Globus pallidus (tissue), 1 donor: ENCODE measurements around the gene NOL3.

Experiments
- DNase-seq: peaks from one replicate; pipeline ENCODE4 v3.0.0-alpha.2; 2015; ENCODE audit warnings: low spot score

The NOL3 gene

DNA sequence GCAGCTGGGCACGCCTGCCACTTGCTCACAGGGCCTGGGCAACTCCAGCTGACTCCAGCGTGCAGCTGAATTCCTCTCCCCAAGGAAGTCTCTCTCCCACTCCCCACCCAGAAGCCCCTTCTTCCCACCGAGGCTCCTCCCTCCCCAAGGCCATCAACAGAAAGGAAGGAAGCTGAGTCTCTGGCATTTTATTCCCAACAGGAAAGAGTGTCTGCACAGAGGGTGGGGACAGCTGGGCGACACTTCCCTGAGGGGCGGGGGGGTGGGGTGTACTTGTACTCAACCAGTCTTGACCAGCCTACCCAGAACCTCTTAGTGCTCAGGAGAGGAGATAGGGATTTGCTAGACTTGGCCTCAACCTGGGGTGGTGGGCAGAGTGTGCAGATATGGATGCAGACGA lies 19.7 kb downstream of the NOL3 start, which contains the start of gene EXOC3L1:
Gene EXOC3L1 (minus strand): TSS at position 96 of the 400 bp plus-strand sequence. CDS start 460 bp downstream, outside the sequence.
- no peak for DNase-seq

GRCh38 chr16:67190448-67191399 lies 20.4 kb downstream of the NOL3 start:
- no peak for DNase-seq

DNA sequence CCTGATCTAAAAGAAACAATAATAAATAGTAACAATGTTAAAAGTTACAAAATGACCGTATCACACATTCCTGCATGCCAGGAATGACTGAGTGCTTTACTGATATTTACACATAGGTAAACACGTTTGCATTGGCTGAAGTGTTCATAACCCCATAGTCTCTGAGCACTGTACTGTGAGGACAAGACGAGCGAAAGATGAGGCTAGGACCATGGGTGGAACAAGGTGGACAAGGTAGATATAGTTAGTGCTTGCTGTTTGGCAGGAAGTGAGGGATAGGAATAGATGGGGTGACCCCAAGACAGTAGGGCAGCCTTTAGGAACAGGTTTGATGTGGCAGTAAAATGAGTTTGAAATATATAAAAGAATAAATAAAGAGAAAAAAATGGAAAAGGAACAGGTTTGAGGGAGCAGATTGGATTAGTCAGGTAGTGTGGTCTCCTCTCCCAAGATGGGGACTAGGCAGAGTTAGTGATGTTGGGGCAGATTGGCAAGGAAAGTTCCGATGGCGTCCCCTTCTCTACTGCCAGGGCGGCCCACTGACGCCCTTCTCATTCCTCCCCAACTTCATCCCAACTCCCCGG lies 21.2 kb downstream of the NOL3 start:
- DNase-seq, result no peak

DNA sequence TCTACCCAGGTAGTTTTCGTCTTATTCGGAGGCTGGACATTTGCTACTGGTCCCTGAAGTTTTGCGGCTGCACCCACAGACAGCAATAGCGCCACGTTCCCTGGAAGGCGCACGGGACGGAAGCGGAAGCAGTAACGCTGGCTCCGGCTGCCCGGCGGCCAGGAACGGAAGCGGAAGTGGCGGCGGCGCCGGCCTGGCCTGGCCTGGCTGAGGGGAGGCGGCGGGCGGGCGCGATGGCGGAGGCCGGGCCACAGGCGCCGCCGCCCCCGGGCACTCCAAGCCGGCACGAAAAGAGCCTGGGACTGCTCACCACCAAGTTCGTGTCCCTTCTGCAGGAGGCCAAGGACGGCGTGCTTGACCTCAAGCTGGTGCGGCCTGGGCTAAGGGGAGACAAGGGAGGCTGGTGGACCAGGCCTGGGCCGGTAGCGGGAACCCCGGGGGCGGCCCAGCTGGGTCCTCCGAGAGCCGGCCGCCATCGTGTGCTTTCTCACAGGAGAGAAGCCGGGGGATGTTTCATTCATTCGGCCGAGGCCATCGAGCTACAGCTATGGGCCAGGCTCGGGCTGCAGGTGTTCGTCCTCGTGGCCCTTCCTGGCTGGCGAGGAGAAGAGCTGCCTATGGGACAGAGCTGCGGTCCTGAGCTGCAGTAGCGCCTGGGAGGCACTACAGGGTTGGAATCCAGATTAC lies 21.8 kb downstream of the NOL3 start, which contains the start of gene E2F4:
Gene E2F4 (plus strand): TSS at position 161 of the 687 bp plus-strand sequence. CDS start 73 bp downstream, at position 234.
- peak; percentile 91 for DNase-seq

- DNase-seq, result no peak
Measured at GRCh38 chr16:67192781-67193361, 22.5 kb downstream of the NOL3 start.

DNA sequence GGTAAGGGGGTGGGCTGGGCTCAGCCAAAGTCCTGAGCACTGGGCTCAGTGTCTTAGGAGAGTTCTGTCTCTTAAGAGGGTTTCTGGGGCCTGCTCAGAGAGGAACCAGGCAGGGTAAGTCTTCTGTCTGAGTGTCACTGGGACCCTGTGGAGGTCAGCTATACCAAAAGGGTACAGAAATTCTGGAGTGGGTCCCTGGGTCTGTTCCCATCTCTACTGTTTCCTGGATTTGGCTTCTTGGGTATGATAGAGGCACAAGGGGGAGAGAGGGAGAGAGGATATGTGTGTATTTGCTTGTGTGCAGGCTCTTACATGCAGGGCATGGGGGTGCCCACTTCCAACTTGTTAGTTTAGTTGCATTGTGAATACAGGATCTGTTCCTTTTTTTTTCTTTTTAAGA lies 23.2 kb downstream of the NOL3 start:
- no peak for DNase-seq

GRCh38 chr16:67194260-67194659 lies 23.9 kb downstream of the NOL3 start:
- no peak for DNase-seq

DNA sequence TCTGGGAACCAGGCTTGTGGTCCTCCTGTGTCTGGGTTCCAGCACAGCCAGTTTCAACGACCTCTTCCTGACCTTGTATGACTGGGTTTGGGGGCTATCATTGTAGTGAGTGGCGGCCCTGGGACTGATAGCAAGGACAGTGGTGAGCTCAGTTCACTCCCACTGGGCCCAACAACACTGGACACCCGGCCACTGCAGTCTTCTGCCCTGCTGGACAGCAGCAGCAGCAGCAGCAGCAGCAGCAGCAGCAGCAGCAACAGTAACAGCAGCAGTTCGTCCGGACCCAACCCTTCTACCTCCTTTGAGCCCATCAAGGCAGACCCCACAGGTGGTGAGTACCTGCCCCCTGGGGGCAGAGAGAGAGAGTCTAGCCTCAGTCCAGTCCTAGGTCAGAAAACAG lies 25.3 kb downstream of the NOL3 start:
- no peak for DNase-seq

- DNase-seq, result no peak
Measured at GRCh38 chr16:67196881-67197280, 26.5 kb downstream of the NOL3 start.

DNA sequence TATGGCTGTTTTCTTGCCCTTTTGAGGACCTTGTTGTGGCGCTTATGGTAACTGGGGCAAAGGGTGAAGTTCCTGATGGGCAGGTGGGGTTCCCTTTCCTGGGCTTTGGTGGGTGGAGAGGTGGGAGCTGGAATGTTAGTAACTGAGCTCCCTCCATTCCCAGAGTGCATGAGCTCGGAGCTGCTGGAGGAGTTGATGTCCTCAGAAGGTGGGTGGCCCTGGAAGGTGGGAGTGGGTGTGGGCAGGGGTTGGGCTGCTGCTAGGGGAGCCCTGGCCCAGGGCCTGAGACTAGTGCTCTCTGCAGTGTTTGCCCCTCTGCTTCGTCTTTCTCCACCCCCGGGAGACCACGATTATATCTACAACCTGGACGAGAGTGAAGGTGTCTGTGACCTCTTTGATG lies 27.4 kb downstream of the NOL3 start:
- DNase-seq, result no peak

DNA sequence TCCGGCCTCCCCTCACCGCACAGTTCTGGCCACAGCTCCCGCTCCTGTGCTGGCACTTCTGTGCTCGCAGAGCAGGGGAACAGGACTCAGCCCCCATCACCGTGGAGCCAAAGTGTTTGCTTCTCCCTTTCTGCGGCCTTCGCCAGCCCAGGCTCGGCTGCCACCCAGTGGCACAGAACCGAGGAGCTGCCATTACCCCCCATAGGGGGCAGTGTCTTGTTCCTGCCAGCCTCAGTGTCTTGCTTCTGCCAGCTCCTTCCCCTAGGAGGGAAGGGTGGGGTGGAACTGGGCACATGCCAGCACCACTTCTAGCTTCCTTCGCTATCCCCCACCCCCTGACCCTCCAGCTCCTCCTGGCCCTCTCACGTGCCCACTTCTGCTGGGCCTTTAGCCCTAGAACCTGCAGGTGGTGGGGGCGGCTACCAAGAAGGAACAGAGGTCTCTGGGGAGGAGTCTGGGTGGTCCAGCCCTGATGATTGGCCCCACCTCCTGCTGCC lies 27.9 kb downstream of the NOL3 start:
- peak; percentile 42 for DNase-seq

DNA sequence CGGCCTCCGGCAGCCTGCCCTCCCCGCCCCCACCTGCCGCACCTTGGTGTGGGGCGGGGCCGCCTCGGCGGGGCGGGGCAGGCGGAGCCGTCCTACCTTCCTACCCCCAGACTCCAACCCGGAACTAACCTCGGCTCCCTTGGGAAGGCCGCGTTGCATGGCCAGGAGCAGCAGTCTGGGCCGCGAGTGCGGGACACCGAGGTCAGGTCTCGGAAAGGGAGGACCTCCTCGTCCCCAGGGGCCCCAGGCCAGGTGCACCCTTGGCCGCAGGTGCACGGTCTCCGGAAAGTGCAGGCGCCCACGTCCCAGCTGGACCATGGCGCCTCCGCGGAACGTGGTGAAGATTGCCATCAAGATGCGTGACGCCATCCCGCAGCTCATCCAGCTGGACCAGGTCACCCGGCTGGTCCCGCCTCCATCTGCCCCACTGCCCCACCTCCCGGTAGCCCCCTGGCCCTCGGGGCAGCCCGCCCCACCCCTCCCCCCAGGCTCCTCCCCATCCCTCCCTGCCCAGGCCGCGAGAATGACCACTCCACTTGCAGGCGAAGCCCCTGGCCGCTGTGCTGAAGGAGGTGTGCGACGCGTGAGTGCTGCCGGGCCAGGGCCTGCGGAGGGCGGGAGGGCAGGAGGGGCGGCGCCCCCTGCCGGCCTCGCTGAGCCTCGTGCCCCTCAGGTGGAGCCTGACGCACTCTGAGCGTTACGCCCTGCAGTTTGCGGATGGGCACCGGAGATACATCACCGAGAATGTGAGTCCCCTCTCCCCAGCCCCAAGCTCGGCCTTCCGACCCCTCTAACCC lies 28.9 kb downstream of the NOL3 start, which contains the start of gene ELMO3:
Gene ELMO3 (plus strand): TSS at position 121 of the 797 bp plus-strand sequence. CDS start 196 bp downstream, at position 317.
- DNase-seq, result no peak

DNA sequence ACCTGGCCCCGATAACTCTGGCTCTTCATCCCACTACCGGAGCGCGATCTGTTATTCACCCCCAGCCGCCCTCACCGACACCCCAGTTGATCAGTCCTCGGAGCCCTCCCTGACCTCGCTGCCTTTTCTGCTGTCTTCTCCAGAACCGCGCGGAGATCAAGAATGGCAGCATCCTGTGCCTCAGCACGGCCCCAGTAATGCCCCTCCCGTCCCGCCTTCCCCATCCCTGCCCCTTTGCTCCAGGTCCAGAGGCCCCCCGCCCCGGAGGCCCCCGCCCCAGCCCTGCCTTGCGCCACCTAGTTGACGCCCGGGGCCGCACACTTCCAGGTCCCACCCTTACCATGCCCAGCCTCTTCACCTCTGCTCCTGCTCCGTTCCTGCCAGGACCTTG lies 29.5 kb downstream of the NOL3 start:
- DNase-seq, result no peak

- DNase-seq, result no peak
Measured at GRCh38 chr16:67200491-67200890, 30.2 kb downstream of the NOL3 start.

DNA sequence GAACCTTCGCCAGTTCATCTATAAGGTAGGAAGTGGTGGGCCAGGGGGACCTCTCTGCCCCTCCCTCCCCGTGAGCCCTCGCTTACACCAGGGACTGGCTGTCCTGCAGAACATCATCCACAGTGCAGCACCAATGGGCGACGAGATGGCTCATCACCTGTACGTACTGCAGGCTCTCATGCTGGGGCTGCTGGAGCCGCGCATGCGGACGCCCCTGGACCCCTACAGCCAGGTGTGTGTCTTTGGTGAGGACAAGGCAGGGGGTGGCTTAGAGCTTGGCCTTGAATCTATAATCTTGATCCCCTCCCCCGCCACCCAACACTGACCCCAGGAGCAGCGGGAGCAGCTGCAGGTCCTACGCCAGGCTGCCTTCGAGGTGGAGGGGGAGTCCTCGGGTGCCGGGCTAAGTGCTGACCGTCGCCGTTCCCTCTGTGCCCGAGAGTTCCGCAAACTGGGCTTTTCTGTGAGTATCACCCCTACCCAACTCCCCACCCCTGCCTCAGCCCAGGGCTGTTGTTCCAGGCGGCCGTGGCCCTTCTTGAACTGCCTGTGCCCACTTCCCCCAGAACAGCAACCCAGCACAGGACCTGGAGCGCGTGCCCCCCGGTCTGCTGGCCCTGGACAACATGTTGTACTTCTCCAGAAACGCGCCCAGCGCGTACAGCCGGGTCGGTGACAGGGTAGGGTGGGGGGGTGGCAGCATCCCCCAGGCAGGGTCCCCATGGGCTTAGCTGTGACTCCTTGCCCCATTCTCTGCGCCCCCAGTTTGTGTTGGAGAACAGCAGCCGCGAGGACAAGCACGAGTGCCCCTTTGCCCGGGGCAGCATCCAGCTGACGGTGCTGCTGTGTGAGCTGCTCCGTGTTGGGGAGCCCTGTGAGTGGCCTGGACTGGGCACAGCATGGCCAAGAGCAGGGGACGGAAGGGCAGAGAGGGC lies 31.3 kb downstream of the NOL3 start:
- DNase-seq, result no peak

GRCh38 chr16:67202426-67202825 lies 32.1 kb downstream of the NOL3 start:
- no peak for DNase-seq

- DNase-seq, result no peak
Measured at GRCh38 chr16:67202956-67203493, 32.7 kb downstream of the NOL3 start.

GRCh38 chr16:67204076-67204475 lies 33.7 kb downstream of the NOL3 start:
- DNase-seq, result no peak

- no peak for DNase-seq
Measured at GRCh38 chr16:67206129-67206837, 35.9 kb downstream of the NOL3 start.
